22Rv1 (cell line): ENCODE measurements around the gene ABHD14A.

ENCODE experiments used
- CTCF ChIP-seq: fragments of 450-650 bp; IDR thresholded peaks from 2 replicates; pipeline ENCODE4 v1.5.1; 2017; ENCODE audit warnings: mild to moderate bottlenecking
- ZFX ChIP-seq: fragments of 450-650 bp; IDR thresholded peaks from 2 replicates; pipeline ENCODE4 v1.6.1; 2017; ENCODE audit warnings: antibody characterized with exemption, borderline replicate concordance

GRCh38 chr3:51960386-51960785 is 14.5 kb upstream of the ABHD14A start:
- TF ChIP-seq CTCF (no peak), ZFX (no peak)
